Limb (tissue), 2 donors: ENCODE measurements around the gene CNTN1.
"Not testable (repeated sequence)": the region's sequence is repeated elsewhere in the genome, so short reads cannot be mapped to it uniquely, and the experiment has no call there.

Source experiments
- DNase-seq, 2 donors: peaks; one replicate each; pipeline ENCODE4 v3.0.0-alpha.2; 2016; ENCODE audit errors: extremely low spot score in 2 of 2

CNTN1 gene

DNA sequence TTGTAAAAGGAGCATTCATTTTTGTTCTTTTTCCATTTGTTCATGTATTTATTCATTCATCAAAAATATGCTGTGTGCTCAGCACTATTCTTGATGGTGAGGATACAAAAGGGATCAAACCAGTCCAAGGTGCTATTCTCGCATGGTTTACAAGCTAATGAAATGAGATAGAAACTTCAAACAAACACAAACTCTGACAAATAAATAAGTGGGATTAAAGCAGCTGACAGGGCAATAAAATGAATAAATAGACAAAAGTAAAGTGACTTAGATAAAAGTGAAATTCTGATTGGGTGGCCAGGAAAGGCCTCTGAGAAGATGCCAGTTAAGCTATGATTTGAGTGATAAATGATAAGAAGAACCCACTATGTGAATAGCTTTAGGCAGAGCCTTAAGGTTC is 333.9 kb downstream of the CNTN1 start:
- DNase-seq: no peak

DNA sequence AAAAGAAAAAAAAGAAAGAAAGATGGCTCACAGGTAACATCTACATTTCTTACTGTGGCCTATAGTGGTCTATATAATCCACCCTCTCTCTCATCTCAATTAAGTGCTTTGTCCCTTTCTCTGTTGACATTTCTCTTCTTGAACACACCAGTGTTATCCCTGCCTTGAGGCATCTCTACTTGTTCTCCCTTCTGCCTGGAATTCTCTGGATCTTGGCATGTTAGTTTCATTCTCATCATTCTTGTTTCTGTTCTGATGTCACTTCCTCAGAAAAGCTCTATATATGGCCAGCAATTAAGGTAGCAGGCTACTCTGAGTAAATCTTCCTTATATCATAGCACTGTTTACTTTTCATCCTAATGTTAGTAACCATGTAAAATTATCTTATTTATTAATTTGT is 340.1 kb downstream of the CNTN1 start:
- no peak for DNase-seq

DNA sequence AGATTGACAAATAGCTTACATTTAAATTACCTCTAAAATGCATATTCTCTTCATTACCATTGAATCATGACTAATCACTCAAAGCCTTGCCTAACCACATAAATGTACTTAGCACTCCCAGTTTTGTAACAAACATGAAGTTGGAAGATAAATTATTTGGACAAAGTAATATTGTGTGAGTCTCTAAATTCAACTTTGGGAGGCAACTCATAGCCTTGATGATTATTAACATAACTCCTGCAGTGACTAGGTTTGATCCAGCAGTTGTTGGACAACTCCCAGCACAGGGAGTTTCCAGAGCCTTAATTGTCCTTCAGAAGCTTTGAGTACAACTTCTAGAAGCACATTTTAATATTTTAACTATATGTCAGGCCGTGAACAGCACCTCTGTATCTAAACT is 342.4 kb downstream of the CNTN1 start:
- no peak for DNase-seq

GRCh38 chr12:41039461-41039860 is 347.2 kb downstream of the CNTN1 start:
- DNase-seq: no peak

DNA sequence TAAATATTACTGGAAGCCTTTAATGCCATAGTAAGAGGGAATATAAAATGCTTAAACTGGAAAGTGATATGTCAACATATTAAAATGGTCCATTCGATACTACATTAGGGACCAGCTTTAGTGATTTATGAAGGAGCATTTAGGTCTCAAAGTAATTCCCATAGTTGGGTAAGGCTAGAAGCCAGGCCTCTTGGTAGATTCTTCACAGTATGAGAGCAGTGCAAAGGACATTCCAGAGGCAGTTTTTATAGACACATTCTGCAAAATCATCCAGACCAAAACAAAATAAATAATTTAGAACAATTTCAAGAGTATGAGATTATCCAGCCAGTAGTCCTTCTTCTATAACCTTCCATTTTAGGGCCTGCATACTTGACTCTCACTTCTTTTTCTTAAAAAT is 353.3 kb downstream of the CNTN1 start:
- DNase-seq: no peak

DNA sequence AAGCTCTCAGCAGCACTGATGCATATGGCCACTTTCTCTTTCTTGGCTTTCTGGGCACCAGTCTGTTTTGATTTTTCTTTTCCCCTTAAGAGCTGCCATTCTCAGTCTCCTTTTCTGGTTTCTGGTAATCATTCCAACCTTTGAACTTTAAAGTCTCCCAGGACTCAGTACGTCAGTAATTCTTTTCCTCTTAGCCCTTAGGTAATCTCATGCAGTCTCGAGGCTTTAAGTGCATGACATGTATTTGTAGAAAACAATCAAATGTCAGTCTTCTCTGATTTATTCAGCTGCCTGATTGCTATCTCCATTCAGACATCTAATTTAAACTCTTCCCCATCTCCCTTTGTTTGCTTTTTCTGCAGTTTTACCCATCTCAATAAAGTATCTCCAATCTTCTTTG is 356.8 kb downstream of the CNTN1 start:
- DNase-seq: no peak

DNA sequence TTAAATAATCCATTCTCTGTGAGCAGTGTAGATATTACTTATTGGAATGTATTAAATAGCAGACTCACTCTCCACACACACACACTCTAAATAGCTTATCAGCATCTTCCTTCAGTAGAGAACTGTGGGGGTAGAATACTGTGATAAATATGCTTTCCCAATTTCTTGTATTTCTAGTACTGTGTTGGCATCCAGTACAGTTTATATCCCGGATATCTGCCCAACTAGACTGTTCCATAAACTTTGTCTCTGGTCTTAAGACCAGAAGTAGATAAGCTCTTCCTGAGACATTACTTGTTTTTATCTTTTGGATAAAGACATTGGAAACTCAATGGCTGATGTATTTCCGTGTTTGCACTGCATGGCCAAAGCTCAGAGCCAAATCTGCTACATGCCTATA is 359.7 kb downstream of the CNTN1 start:
- DNase-seq: no peak

- no peak for DNase-seq
These were observed 360.2 kb downstream of the CNTN1 start for GRCh38 chr12:41052441-41052840.

- no peak for DNase-seq
These were observed 360.8 kb downstream of the CNTN1 start for GRCh38 chr12:41053046-41053445.

DNA sequence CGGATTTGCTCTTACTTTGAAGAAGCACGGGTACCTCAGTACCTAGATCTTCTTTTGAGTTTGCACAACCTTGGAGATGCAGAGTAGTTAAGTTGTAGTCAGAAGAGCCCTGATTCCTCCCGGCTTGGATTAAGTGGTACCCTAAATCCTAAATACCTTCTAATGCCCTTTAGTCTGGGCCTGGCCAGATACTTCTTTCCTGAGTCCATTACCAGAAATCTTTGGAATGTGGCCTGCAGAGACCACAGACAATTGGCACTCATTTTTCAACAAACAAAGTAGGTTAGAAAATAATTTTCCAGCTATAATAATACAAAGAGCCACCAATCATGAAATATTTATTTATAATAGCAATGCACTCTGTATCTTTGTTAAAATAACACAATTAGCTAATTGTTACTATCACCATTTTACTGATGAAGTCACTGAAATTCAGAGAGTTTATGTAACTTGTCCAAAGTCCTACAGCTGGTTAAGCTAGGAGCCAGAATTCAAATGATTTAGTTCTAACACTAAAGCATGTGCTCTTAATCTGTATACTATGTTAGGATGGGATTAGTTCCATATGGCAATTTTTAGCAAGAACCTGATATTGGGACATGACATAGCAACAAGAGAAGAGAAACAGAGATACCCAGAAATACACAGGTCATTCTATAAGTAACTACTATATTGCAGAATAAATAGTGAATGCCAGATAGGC is 363.8 kb downstream of the CNTN1 start:
- no peak for DNase-seq

GRCh38 chr12:41058266-41058665 is 366.0 kb downstream of the CNTN1 start:
- no peak for DNase-seq

GRCh38 chr12:41061192-41061591 is 369.0 kb downstream of the CNTN1 start:
- DNase-seq: no peak

- DNase-seq: no peak
These were observed 372.2 kb downstream of the CNTN1 start for GRCh38 chr12:41064411-41064810.

- DNase-seq: no peak
These were observed 375.9 kb downstream of the CNTN1 start for GRCh38 chr12:41067941-41068645.

DNA sequence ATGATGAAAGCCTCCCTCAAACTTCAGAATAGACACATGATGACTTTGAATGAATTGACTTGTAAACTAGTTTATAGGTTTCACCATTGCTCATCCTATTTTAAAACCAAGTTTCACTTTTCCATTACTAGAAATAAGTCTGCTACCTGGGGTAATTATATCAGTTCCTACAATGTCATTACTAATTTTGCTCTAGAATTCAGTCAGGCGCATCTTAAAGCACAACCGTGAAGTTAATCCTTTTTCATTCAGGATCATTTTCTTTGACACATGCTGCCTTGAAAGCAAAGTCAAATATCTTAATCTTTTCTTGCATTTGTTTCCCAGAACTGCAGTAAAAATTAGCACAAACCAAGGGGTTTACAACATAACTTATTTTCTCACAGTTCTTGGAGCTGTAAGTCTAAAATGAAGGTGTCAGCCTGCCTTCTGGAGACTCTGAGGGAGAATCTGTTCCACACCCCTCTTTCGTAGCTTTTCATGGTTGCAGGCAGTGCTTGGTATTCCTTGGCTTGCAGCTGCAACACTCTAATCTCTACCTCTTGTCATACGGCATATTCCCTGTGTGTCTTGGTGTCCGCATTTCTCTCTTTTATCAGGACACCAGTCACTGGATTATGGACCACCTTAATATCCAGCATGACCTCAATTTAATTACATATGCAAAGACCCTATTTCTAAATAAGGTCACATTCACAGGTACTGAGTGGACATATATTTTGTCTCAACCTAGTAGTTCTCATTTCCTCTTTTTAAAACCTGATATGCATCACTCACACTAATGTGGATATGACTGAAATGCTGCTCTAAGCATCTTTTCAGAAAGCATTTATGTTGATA is 381.6 kb downstream of the CNTN1 start:
- DNase-seq: no peak

GRCh38 chr12:41074473-41074769 is 382.2 kb downstream of the CNTN1 start:
- DNase-seq: no peak

- no peak for DNase-seq
These were observed 383.9 kb downstream of the CNTN1 start for GRCh38 chr12:41076114-41076513.

DNA sequence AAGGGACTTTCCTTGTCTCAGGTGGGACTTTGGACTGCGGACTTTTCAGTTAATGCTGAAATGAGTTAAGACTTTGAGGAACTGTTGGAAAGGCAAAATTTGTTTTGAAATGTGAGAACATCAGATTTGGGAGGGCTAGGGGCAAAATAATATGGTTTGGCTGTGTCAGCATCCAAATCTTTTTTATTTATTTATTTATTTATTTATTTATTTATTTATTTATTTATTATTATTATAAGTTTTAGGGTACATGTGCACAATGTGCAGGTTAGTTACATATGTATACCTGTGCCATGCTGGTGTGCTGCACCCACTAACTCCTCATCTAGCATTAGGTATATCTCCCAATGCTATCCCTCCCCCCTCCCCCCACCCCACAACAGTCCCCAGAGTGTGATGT is 389.0 kb downstream of the CNTN1 start:
- DNase-seq: not testable (repeated sequence)

DNA sequence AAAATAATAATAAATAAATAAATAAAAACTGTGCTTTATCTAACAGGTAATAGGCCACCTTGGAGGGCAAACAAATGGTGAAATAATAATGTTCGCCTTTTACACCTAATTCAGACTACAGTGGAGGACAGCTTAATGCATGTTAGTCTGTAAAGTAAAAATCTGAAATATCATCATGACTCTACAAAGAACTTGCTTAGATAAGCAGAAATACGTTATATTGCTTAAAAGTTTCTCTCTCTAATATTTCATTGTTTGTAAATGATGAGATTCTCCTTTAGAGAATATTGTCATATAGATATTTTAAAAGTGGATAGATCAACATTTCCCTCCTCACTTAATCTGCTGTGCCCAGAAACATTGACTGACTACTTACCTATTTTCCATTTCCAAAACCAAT is 397.2 kb downstream of the CNTN1 start:
- no peak for DNase-seq

GRCh38 chr12:41092115-41092514 is 399.9 kb downstream of the CNTN1 start:
- DNase-seq: no peak

GRCh38 chr12:41096797-41097196 is 404.6 kb downstream of the CNTN1 start:
- DNase-seq: no peak

DNA sequence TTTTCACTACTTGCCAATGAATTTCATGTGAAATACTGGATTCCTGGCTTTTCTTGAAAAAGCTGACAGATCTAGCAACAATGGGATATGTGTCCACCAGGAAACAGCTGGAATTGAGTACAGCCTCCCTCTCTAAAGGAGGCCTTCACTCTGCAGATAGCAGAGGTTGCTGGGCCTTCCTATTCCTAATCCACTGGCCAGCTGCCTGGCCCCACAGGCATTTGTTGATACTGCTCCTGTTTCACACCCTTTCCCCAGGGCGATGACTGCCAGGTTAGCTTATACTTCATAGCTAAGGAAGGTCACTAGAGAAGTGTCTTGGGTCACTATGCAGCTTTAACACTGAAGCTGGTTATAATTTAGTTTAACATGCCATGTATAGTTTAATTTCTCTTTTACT is 408.3 kb downstream of the CNTN1 start:
- no peak for DNase-seq

- DNase-seq: no peak
These were observed 409.6 kb downstream of the CNTN1 start for GRCh38 chr12:41101806-41102205.
